Heart left ventricle (tissue), 16 donors: ENCODE measurements around the gene HHAT. TPM values are rescaled to one million over a fixed set of nuclear protein-coding genes. Genes with fewer than 3 reads are reported as not detected.

ENCODE experiments used
- ATAC-seq, 4 donors: fragments of 200-7000 bp; cut with Tn5 transposase; one replicate each; pipeline ENCODE4 v1.9.1; 2020 to 2022; ENCODE audit warnings: moderate library complexity in 4 of 4, mild to moderate bottlenecking in 3 of 4, moderate number of reproducible peaks in 1 of 4
- DNase-seq, 5 donors: peaks; one replicate each; pipeline ENCODE4 v3.0.0-alpha.2; 2020
- H3K27ac ChIP-seq, 12 donors: fragments of 200-600 bp; sonication (generic) in 4 of 12; one replicate each; pipeline versions ENCODE4 v1.5.0 to v1.8.0; 2016 to 2022; ENCODE audit warnings: mild to moderate bottlenecking in 2 of 12
- H3K27me3 ChIP-seq, 9 donors: fragments of 200-600 bp; sonication (generic) in 2 of 9; one replicate each; pipeline versions ENCODE4 v1.5.1 to v1.8.0; 2016 to 2022; ENCODE audit warnings: mild to moderate bottlenecking in 3 of 9
- H3K36me3 ChIP-seq, 9 donors: fragments of 200-600 bp; sonication (generic) in 2 of 9; one replicate each; pipeline versions ENCODE4 v1.5.0 to v1.8.0; 2018 to 2022; ENCODE audit warnings: mild to moderate bottlenecking in 2 of 9
- H3K4me1 ChIP-seq, 12 donors: fragments of 200-600 bp; sonication (generic) in 4 of 12; one replicate each; pipeline versions ENCODE4 v1.5.0 to v1.8.0; 2016 to 2022; ENCODE audit warnings: mild to moderate bottlenecking in 3 of 12
- H3K4me3 ChIP-seq, 12 donors: fragments of 200-600 bp; sonication (generic) in 4 of 12; one replicate each; pipeline versions ENCODE4 v1.5.0 to v1.8.0; 2017 to 2022; ENCODE audit warnings: mild to moderate bottlenecking in 9 of 12, moderate library complexity in 4 of 12
- H3K9me3 ChIP-seq, 12 donors: fragments of 200-600 bp; sonication (generic) in 4 of 12; one replicate each; pipeline versions ENCODE4 v1.5.0 to v1.8.0; 2016 to 2022; ENCODE audit warnings: mild to moderate bottlenecking in 1 of 12
- POLR2A ChIP-seq, 2 donors: fragments of 450-650 bp; IDR thresholded peaks; one replicate each; pipeline ENCODE4 v1.6.1; 2017; ENCODE audit warnings: antibody characterized with exemption in 2 of 2, mild to moderate bottlenecking in 2 of 2, moderate library complexity in 2 of 2
- WGBS, 4 donors: extraction: QIAGEN DNeasy Blood & Tissue Kit in 2 of 4; methylation state at CpG; one replicate each; pipeline versions ENCODE4 v1.1.5 to v1.1.7; 2013 to 2018; 5-methylcytosine and 5-hydroxymethylcytosine counted together
- intact Hi-C, 10 donors: fragments of 100-400 bp; cut with DNase I; formaldehyde crosslinking; loops; one replicate each; pipeline versions ENCODE4 v1.11.1 to v1.14.2; 2022
- polyA plus RNA-seq, 2 donors: library from polyadenylated mRNA; stranded (reverse); fragments of 200-250 nt; gene quantifications; one replicate each; pipeline ENCODE4 v1.2.3, GENCODE V29; 2013
- total RNA-seq, 9 donors: library from RNA; depleted of rRNA in 2 of 9; stranded (reverse); fragments of >200 nt in 2 of 9; fragmentation: NEBNext Ultra II Directional in 3 of 9; extraction: Animal tissue kit (Norgen Biotek cat#: 25700) in 3 of 9; gene quantifications; one replicate each; pipeline versions ENCODE4 v1.1.0 to v1.2.4, GENCODE V29; 2016 to 2023
- TF ChIP-seq, protein P1 (sequence below), 12 donors: fragments of 200-600 bp; sonication (generic) in 4 of 12; IDR thresholded peaks; one replicate each; pipeline versions ENCODE4 v1.5.0 to v1.8.0; 2018 to 2022; ENCODE audit warnings: antibody characterized with exemption in 12 of 12, mild to moderate bottlenecking in 5 of 12
- donor health status: ischemic (EF 13 %, LVEDD 7.1; RV severe dilation, severe dysfunction).
- donor health status: healthy with polysubstance abuse.
- donor health status: DM: no; HTN: yes; CAD: no.
- donor health status: DM: no; HTN: no; CAD: no.
- donor health status: ischemic (EF 25% LVEDD 6.9; RV normal size, moderate dysfunction).
- donor health status: ischemic (EF 25% LVEDD 5.7; RV mildly dilated, moderate dysfunction).
- donor health status: healthy.
- donor health status: DM: yes; HTN: yes; CAD: no.
- donor health status: ischemic (EF 35%, LVEDD 5.7; RV mildly dilated, moderate dysfunction).
- donor health status: nonischemic (EF 11% LVEDD 7.7; RV severe dilation, severe dysfunction).
- donor health status: DM: yes; HTN: yes; CAD: no.
- donor health status: PGD.
- donor health status: ischemic (EF 29% LVEDD 5.4; RV normal size, mild dysfunction).
- donor health status: nonischemic (EF 23%, LVEDD 6.1; RV moderate dilation, normal function).

The HHAT gene
- total and polyA plus RNA-seq, 11 donors, result 0.98 to 4.7 (median 2.8) TPM

DNA sequence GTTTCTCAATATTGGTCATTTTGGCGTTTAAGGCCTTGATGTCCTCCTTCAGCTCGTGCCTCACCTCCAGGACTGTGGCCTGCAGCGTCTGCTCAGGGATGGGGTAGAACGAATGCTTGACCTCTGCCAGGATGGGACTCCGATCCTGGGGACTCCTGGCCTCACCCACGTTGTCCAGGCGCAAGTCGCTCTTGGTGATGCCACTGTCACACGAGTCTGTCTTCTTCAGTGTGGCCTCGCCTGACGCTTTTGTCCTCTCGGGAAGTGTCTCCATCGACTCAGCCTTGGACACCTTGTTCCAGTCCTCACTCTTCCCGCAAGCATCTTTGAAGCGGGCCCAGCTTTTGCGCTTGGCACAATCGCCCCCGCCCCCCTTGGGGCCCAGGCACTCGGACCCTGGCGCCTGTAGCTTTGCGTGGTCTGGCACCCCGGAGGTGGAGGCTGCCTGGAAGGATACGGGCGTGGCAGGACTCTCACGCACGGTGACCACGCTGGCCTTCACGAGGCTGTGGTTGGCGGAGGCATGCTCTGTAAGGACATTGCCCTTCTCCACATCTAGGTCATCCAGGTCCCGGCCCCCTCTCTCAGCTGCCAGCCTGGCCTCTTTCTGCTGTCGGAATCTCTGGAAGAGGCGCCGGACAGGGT lies 354.8 kb downstream of the HHAT start:
- no peak for ATAC-seq
- 95 to 96% (median 96%) methylated on average over 30 to 33 of the region's 33 CpGs for WGBS, 4 donors
- no peak for DNase-seq
- Histone ChIP-seq H3K4me3 (no peak overlapping the region), H3K9me3 (no peaks in the 10 kb centered on the region), H3K4me1 (no peaks in the 10 kb centered on the region), H3K27me3 (no peaks in the 10 kb centered on the region), H3K27ac (no peak overlapping the region), H3K36me3 (no peaks in the 10 kb centered on the region)
- intact Hi-C loops, result no loop called here
- TF ChIP-seq, protein P1, sequence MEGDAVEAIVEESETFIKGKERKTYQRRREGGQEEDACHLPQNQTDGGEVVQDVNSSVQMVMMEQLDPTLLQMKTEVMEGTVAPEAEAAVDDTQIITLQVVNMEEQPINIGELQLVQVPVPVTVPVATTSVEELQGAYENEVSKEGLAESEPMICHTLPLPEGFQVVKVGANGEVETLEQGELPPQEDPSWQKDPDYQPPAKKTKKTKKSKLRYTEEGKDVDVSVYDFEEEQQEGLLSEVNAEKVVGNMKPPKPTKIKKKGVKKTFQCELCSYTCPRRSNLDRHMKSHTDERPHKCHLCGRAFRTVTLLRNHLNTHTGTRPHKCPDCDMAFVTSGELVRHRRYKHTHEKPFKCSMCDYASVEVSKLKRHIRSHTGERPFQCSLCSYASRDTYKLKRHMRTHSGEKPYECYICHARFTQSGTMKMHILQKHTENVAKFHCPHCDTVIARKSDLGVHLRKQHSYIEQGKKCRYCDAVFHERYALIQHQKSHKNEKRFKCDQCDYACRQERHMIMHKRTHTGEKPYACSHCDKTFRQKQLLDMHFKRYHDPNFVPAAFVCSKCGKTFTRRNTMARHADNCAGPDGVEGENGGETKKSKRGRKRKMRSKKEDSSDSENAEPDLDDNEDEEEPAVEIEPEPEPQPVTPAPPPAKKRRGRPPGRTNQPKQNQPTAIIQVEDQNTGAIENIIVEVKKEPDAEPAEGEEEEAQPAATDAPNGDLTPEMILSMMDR (IDR thresholded peaks at IDR 0.05), result no peak
- no peak for TF ChIP-seq POLR2A (IDR thresholded peaks at IDR 0.05)

DNA sequence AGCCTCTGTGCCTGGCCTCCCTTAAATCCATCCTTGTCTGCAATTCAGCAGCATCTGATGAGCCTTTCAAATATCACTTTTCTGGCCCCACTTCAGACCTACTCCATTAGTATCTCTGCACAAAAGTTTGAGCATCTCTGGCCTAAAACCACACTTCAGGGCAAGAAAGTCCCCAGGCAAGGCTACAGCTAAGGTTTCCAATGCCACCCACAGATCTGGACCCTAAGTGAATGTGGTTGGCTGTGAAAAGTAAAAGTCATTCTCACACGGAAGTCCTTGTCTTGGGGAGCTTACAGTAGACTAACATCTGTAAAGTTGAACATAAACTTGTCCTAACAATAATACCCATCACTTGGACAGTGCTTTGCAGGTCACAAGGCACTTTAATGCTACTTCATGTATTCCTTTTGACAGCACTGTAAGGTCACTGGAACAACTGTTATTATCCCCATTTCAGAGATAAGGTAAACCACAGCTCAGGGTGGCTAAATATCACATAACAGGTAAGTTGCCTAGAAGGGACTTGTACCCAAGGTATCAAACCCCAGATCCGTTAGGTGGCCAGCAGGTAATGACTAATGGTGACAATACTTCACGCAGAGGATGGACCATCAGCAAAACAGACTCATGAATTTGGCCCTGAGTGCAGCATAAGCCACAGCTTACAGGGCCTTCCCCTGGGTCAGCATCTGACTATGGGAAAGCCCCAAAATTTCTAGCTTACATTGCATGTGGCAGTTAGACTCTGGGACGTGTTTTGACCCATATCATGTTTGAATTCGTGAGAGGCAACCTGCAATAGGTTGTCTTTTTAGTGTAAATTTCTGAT lies 356.0 kb downstream of the HHAT start:
- WGBS, 4 donors, result 66 to 88% (median 86%) methylated on average over 5 of the region's 5 CpGs
- H3K4me3 ChIP-seq, result no peak overlapping the region
- no peak overlapping the region for H3K27ac ChIP-seq
- DNase-seq, result no peak
- no peak for ATAC-seq
- H3K27me3 ChIP-seq, result no peaks in the 10 kb centered on the region
- no peaks in the 10 kb centered on the region for H3K4me1 ChIP-seq
- TF ChIP-seq, protein P1 (IDR thresholded peaks at IDR 0.05), result no peak
- no peak for TF ChIP-seq POLR2A (IDR thresholded peaks at IDR 0.05)
- intact Hi-C loops, result no loop called here
- H3K9me3 ChIP-seq, result no peaks in the 10 kb centered on the region
- no peaks in the 10 kb centered on the region for H3K36me3 ChIP-seq

DNA sequence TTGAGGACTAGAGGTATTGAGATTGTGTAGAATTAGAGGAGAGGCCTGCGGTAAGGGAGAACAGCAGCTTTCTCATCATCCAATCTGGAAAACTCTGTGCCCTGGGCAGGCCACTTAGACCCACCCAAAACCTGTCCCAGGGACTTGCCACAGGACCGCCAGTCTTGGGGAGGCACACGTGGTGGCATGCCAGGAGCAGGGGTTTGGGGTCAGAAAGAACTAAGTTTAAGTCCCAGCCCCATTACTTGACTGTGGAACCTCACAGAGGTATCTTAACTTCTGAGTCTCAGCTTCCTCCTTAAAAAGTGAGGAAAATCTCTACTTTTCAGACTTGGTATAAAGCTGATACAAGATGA lies 356.6 kb downstream of the HHAT start:
- TF ChIP-seq, protein P1 (IDR thresholded peaks at IDR 0.05), result no peak
- TF ChIP-seq POLR2A (IDR thresholded peaks at IDR 0.05), result no peak
- Histone ChIP-seq H3K27me3 (no peaks in the 10 kb centered on the region), H3K36me3 (no peaks in the 10 kb centered on the region), H3K27ac (no peak overlapping the region), H3K4me1 (no peaks in the 10 kb centered on the region), H3K4me3 (no peak overlapping the region), H3K9me3 (no peaks in the 10 kb centered on the region)
- 90 to 96% (median 91%) methylated on average over 3 of the region's 3 CpGs for WGBS, 4 donors
- DNase-seq (no peak), ATAC-seq (no peak)
- intact Hi-C loops, result no loop called here

DNA sequence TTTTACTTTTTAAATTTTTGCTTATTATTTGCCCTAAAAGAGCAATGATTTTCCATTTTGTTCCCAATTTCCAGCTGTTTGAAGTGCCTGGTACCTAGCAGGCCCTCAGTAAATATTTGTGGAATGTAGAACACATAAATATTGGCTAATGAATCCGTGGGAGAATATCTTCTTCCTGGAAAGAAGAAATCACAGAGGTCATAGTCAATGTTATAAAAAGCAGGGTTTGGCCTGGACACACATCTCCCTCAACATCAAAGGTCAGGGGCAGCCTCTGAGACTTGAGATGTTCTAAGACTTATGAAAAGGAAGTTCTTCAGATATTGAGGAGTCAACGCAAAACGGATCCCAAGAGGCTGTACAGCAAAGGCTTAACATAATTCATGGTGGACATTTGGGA lies 358.1 kb downstream of the HHAT start:
- H3K4me3 ChIP-seq, result no peak overlapping the region
- WGBS, 4 donors, result 43 to 53% (median 52%) methylated on average over 3 of the region's 3 CpGs
- H3K27me3 ChIP-seq, result no peaks in the 10 kb centered on the region
- no peaks in the 10 kb centered on the region for H3K4me1 ChIP-seq
- no peaks in the 10 kb centered on the region for H3K36me3 ChIP-seq
- TF ChIP-seq, protein P1 (IDR thresholded peaks at IDR 0.05), result no peak
- no peak for TF ChIP-seq POLR2A (IDR thresholded peaks at IDR 0.05)
- DNase-seq (no peak), ATAC-seq (no peak)
- intact Hi-C loops, result no loop called here
- H3K27ac ChIP-seq, result no peak overlapping the region
- no peaks in the 10 kb centered on the region for H3K9me3 ChIP-seq
